Measurements from ENCODE around the gene CFAP74.

Gene CFAP74

DNA sequence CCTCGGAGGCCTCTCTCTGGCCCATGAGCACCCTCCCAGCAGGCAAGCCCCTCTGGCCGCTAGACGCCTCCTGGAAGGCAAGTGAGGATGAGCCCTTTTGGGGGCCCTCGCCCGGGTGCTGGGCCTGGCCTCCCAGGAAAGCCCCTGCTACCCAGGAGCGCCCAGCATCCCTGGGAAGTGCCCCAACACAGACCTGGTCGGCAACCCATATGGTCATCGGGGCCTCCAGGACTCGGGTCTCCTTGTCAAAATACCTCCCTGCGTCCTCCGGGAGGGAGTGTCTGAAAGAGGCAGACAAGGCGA, 63.5 kb downstream of the CFAP74 start:
- no peak for TF ChIP-seq EZH2phosphoT487 (IDR thresholded peaks at IDR 0.05; ENCODE audit: borderline replicate concordance)
- TF ChIP-seq, protein P1, sequence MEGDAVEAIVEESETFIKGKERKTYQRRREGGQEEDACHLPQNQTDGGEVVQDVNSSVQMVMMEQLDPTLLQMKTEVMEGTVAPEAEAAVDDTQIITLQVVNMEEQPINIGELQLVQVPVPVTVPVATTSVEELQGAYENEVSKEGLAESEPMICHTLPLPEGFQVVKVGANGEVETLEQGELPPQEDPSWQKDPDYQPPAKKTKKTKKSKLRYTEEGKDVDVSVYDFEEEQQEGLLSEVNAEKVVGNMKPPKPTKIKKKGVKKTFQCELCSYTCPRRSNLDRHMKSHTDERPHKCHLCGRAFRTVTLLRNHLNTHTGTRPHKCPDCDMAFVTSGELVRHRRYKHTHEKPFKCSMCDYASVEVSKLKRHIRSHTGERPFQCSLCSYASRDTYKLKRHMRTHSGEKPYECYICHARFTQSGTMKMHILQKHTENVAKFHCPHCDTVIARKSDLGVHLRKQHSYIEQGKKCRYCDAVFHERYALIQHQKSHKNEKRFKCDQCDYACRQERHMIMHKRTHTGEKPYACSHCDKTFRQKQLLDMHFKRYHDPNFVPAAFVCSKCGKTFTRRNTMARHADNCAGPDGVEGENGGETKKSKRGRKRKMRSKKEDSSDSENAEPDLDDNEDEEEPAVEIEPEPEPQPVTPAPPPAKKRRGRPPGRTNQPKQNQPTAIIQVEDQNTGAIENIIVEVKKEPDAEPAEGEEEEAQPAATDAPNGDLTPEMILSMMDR (conservative IDR thresholded peaks at IDR 0.05; ENCODE audit: low read length): no peak
- H4K20me1 ChIP-seq (ENCODE audit: insufficient read depth, low read length, poor library complexity, severe bottlenecking): no peaks in the 10 kb centered on the region
- H3K4me3 ChIP-seq (ENCODE audit: low read length, poor library complexity, severe bottlenecking): no peak overlapping the region
- no peaks in the 10 kb centered on the region for H3K9me3 ChIP-seq (ENCODE audit: insufficient read depth, low read depth, low read length)
- no peaks in the 10 kb centered on the region for H3K9me2 ChIP-seq (replicated peaks; ENCODE audit: low read depth, low read length)
- H3K79me2 ChIP-seq (ENCODE audit: insufficient read depth, low read length): no peaks in the 10 kb centered on the region
- H3K9ac ChIP-seq (ENCODE audit: low read depth, low read length, poor library complexity, severe bottlenecking): no peak overlapping the region
- H3K4me1 ChIP-seq (ENCODE audit: insufficient read depth, low read length, poor library complexity, severe bottlenecking): no peaks in the 10 kb centered on the region
- no peaks in the 10 kb centered on the region for H3F3A ChIP-seq (ENCODE audit: low read depth)
- no peaks in the 10 kb centered on the region for H3K27me3 ChIP-seq (ENCODE audit: insufficient read depth, low read length, poor library complexity, severe bottlenecking)
- no peak overlapping the region for H3K4me2 ChIP-seq (ENCODE audit: low read depth, low read length, poor library complexity, severe bottlenecking)
- no peaks in the 10 kb centered on the region for H3K36me3 ChIP-seq (ENCODE audit: insufficient read depth, low read length)
- H2AFZ ChIP-seq (ENCODE audit: low read length): no peak overlapping the region

DNA sequence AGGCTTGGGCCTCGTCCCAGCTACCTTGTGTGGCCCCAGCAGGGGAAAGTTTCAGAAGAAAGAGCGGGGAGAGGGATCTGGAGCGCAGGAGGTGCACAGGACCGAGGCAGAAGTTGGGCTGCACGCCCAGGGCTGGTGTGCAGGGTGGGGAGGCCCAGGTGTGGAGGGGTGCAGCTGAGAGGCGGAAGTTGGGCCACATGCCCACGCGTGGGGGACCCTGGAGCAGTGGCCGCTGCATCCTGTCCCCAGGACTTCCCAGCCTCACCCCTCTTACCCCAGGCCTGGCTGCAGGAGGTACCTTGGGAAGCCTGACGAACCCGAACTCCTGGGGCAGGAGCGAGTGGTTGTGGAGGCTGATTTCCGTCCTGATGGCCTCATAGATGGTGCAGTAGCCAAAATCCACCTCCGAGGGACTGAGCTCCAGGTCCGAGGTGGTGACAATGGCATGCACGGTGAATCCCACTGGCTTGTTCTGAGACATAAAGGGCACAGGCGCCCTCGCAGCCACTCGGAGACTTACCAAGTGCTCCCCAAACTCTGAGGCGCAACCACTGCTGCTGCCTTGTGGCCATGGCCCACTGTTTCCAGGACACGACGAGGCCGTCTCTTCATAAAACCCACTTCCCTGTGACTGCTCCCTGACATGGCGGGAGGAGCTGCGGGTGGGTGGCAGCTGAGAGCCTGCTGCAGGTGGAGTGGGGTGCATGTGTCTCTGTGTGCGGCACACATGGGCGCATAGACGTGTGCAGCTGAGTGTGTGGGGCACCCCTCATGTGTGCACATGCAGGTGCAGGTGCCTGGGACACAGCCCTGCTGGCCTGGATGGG, 64.1 kb downstream of the CFAP74 start:
- no peak for TF ChIP-seq EZH2phosphoT487 (IDR thresholded peaks at IDR 0.05; ENCODE audit: borderline replicate concordance)
- TF ChIP-seq, protein P1 (conservative IDR thresholded peaks at IDR 0.05; ENCODE audit: low read length): no peak
- no peaks in the 10 kb centered on the region for H3K27me3 ChIP-seq (ENCODE audit: insufficient read depth, low read length, poor library complexity, severe bottlenecking)
- H3F3A ChIP-seq (ENCODE audit: low read depth): no peaks in the 10 kb centered on the region
- no peak overlapping the region for H3K4me3 ChIP-seq (ENCODE audit: low read length, poor library complexity, severe bottlenecking)
- H3K79me2 ChIP-seq (ENCODE audit: insufficient read depth, low read length): no peaks in the 10 kb centered on the region
- H3K4me2 ChIP-seq (ENCODE audit: low read depth, low read length, poor library complexity, severe bottlenecking): no peak overlapping the region
- no peak overlapping the region for H3K9ac ChIP-seq (ENCODE audit: low read depth, low read length, poor library complexity, severe bottlenecking)
- no peaks in the 10 kb centered on the region for H3K9me3 ChIP-seq (ENCODE audit: insufficient read depth, low read depth, low read length)
- no peaks in the 10 kb centered on the region for H3K9me2 ChIP-seq (replicated peaks; ENCODE audit: low read depth, low read length)
- H4K20me1 ChIP-seq (ENCODE audit: insufficient read depth, low read length, poor library complexity, severe bottlenecking): no peaks in the 10 kb centered on the region
- no peak overlapping the region for H2AFZ ChIP-seq (ENCODE audit: low read length)
- no peaks in the 10 kb centered on the region for H3K4me1 ChIP-seq (ENCODE audit: insufficient read depth, low read length, poor library complexity, severe bottlenecking)
- H3K36me3 ChIP-seq (ENCODE audit: insufficient read depth, low read length): no peaks in the 10 kb centered on the region

GRCh38 chr1:1938613-1939295, 64.8 kb downstream of the CFAP74 start:
- Histone ChIP-seq H3K9me3 (ENCODE audit: insufficient read depth, low read depth, low read length) (no peaks in the 10 kb centered on the region), H3K4me1 (ENCODE audit: insufficient read depth, low read length, poor library complexity, severe bottlenecking) (no peaks in the 10 kb centered on the region), H3K9me2 (replicated peaks; ENCODE audit: low read depth, low read length) (no peaks in the 10 kb centered on the region), H3K4me2 (ENCODE audit: low read depth, low read length, poor library complexity, severe bottlenecking) (no peak overlapping the region), H3K79me2 (ENCODE audit: insufficient read depth, low read length) (no peaks in the 10 kb centered on the region), H3K4me3 (ENCODE audit: low read length, poor library complexity, severe bottlenecking) (no peak overlapping the region), H2AFZ (ENCODE audit: low read length) (no peak overlapping the region), H3F3A (ENCODE audit: low read depth) (no peaks in the 10 kb centered on the region), H3K27me3 (ENCODE audit: insufficient read depth, low read length, poor library complexity, severe bottlenecking) (no peaks in the 10 kb centered on the region), H3K36me3 (ENCODE audit: insufficient read depth, low read length) (no peaks in the 10 kb centered on the region), H4K20me1 (ENCODE audit: insufficient read depth, low read length, poor library complexity, severe bottlenecking) (no peaks in the 10 kb centered on the region), H3K9ac (ENCODE audit: low read depth, low read length, poor library complexity, severe bottlenecking) (no peak overlapping the region)
- TF ChIP-seq, protein P1 (conservative IDR thresholded peaks at IDR 0.05; ENCODE audit: low read length): no peak
- no peak for TF ChIP-seq EZH2phosphoT487 (IDR thresholded peaks at IDR 0.05; ENCODE audit: borderline replicate concordance)
